HepG2 (cell line): ENCODE results near the gene MAGIX.

Experiments
- CEBPB ChIP-seq: IDR thresholded peaks from 2 replicates; pipeline ENCODE4 v1.6.1; 2011; ENCODE audit warnings: low read depth, low read length, improper control_type of control experiment, borderline replicate concordance
- CSRNP2 ChIP-seq: sonication (generic); formaldehyde crosslinking; conservative IDR thresholded peaks from 2 replicates; pipeline ENCODE4 v1.8.0; 2022; ENCODE audit warnings: low read depth, missing genetic modification reagents
- CTCF ChIP-seq: sonication (generic); formaldehyde crosslinking; IDR thresholded peaks from 2 replicates; pipeline ENCODE4 v1.5.0; 2020; ENCODE audit warnings: mild to moderate bottlenecking, missing genetic modification reagents, moderate library complexity
- GATAD2A ChIP-seq: IDR thresholded peaks from 2 replicates; pipeline ENCODE4 v1.6.1; 2016
- JUND ChIP-seq: sonication (generic); formaldehyde crosslinking; IDR thresholded peaks from 2 replicates; pipeline ENCODE4 v1.8.0; 2022; ENCODE audit warnings: mild to moderate bottlenecking, missing genetic modification reagents
- ZBTB2 ChIP-seq: sonication (generic); formaldehyde crosslinking; IDR thresholded peaks from 2 replicates; pipeline ENCODE4 v1.8.0; 2022; ENCODE audit warnings: low read depth, missing genetic modification reagents
- ZFP37 ChIP-seq: sonication (generic); formaldehyde crosslinking; IDR thresholded peaks from 2 replicates; pipeline ENCODE4 v1.4.0; 2020; ENCODE audit warnings: missing genetic modification reagents, borderline replicate concordance
- ZFX ChIP-seq: sonication (generic); formaldehyde crosslinking; IDR thresholded peaks from 2 replicates; pipeline ENCODE4 v1.4.0; 2020; ENCODE audit warnings: mild to moderate bottlenecking, low read depth, missing genetic modification reagents, moderate library complexity

- no peak for TF ChIP-seq CSRNP2
- TF ChIP-seq CTCF = no peak
- no peak for TF ChIP-seq CEBPB
- no peak for TF ChIP-seq ZFP37 (CRISPR knock-in tag)
- TF ChIP-seq JUND (CRISPR knock-in tag) = no peak
- TF ChIP-seq ZBTB2 = no peak
- no peak for TF ChIP-seq GATAD2A (CRISPR knock-in tag)
- no peak for TF ChIP-seq ZFX (CRISPR knock-in tag)
These were observed 41.0 kb downstream of the MAGIX start for GRCh38 chrX:49203536-49203935.
